Stimulated activated effector memory CD8-positive, alpha-beta T cell treated with anti-CD3 and anti-CD28 coated beads, Interleukin-12 subunit alpha, Interleukin-12 subunit beta, amount 100 ng/mL, for 72 hours (primary cell): Measurements from ENCODE around the gene EIF6.
A peak's percentile ranks its signal among the peaks of the same experiment; 100 is the strongest.

Experiments
- ATAC-seq: fragments of 150-1000 bp; cut with Tn5 transposase; 2 replicates; pipeline ENCODE4 v1.10.0; 2021
- DNase-seq, 2 donors: peaks; one replicate each; pipeline ENCODE4 v3.0.0; 2021 to 2022; ENCODE audit warnings: low spot score in 2 of 2
- H3K27ac Mint-ChIP-seq: one replicate; pipeline ENCODE4 v1.8.0; 2022; ENCODE audit warnings: mild to moderate bottlenecking, mixed read lengths
- H3K36me3 Mint-ChIP-seq: one replicate; pipeline ENCODE4 v1.8.0; 2022; ENCODE audit warnings: mild to moderate bottlenecking, mixed read lengths
- H3K4me1 Mint-ChIP-seq: one replicate; pipeline ENCODE4 v1.8.0; 2022; ENCODE audit warnings: mixed read lengths
- H3K4me3 Mint-ChIP-seq: one replicate; pipeline ENCODE4 v1.8.0; 2022; ENCODE audit warnings: mild to moderate bottlenecking, mixed read lengths
- H3K9me3 Mint-ChIP-seq: one replicate; pipeline ENCODE4 v1.8.0; 2022; ENCODE audit warnings: mixed read lengths

The EIF6 gene

DNA sequence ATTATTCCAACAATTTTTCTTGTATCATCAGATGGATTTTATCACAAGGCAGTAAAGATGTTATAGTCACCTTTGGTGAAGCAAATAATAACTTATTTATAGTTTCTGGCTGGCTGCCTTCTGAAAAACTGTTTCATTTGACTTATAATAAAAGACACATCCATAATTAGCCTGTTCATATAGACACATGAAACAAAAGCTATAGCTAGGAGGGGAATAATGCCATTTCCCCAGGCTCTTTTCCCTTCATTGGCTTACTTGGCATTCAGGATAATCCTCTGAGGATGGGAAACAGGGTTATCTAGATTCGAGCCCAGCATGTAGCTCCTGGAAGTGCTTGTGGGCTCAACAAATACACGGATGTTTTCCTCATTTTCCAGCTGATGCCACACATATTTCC, 40.6 kb downstream of the EIF6 start:
- no peak for DNase-seq
- no peaks in the 10 kb centered on the region for H3K36me3 Mint-ChIP-seq
- no peak for ATAC-seq
- H3K4me3 Mint-ChIP-seq = no peak overlapping the region
- H3K27ac Mint-ChIP-seq = no peak overlapping the region
- no peaks in the 10 kb centered on the region for H3K9me3 Mint-ChIP-seq
- peaks cover 13% of the 10 kb centered on the region for H3K4me1 Mint-ChIP-seq

DNA sequence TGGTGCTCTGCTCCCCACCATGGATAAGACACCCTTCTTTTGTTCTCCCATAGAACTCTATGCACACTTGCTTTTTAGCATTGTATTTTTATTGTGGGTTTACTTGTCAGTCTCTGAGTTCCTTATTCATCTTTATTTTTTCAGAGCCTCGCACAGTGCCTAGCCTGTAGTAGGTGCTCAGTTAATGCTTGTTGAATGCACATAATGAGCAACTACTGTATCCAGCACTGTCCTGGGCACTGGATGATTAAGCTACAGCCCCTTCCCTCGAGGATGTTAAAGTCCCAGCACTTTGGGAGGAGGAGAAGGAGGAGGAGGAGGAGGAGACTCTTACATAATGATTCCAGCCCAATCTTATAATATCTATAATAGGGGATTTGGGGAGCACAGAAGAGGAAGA, 41.3 kb downstream of the EIF6 start:
- no peak overlapping the region for H3K4me3 Mint-ChIP-seq
- no peak overlapping the region for H3K27ac Mint-ChIP-seq
- ATAC-seq (no peak), DNase-seq (no peak)
- no peaks in the 10 kb centered on the region for H3K9me3 Mint-ChIP-seq
- H3K4me1 Mint-ChIP-seq = peaks cover 13% of the 10 kb centered on the region
- H3K36me3 Mint-ChIP-seq = no peaks in the 10 kb centered on the region

- no peak for ATAC-seq
- Mint-ChIP-seq H3K4me1 (peaks cover 6% of the 10 kb centered on the region), H3K4me3 (no peak overlapping the region), H3K36me3 (no peaks in the 10 kb centered on the region), H3K9me3 (no peaks in the 10 kb centered on the region), H3K27ac (no peak overlapping the region)
- DNase-seq = no peak
These were observed 43.7 kb downstream of the EIF6 start for GRCh38 chr20:35240811-35241293.

- DNase-seq = no peak
- H3K4me1 Mint-ChIP-seq = peaks cover 6% of the 10 kb centered on the region
- ATAC-seq = no peak
- H3K36me3 Mint-ChIP-seq = no peaks in the 10 kb centered on the region
- no peaks in the 10 kb centered on the region for H3K9me3 Mint-ChIP-seq
- H3K4me3 Mint-ChIP-seq = no peak overlapping the region
- H3K27ac Mint-ChIP-seq = no peak overlapping the region
These were observed 44.3 kb downstream of the EIF6 start for GRCh38 chr20:35240083-35240810.

- ATAC-seq (no peak), DNase-seq (no peak)
- Mint-ChIP-seq H3K4me3 (no peak overlapping the region), H3K27ac (peak overlapping the region; percentile 2), H3K36me3 (no peaks in the 10 kb centered on the region), H3K9me3 (no peaks in the 10 kb centered on the region), H3K4me1 (peaks cover 6% of the 10 kb centered on the region)
These were observed 45.8 kb downstream of the EIF6 start for GRCh38 chr20:35238735-35239134.

DNA sequence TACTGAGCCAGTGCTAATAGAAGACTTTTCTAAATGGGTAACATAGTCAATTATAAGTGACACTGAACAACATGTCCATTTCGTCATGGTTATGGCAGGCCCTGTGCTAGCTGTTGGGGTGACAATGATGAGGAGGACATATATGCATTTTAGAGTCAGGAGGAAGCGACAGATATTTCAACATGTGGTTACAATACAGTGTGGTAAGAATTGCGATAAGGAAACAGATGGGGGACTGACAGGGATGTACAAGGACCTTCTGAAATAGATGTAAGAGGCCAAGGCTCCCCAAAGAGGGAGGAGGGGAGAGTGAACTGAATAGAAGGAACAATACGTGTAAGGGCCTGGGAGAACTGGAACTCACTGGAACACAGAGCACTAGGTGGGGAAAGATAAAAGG, 46.4 kb downstream of the EIF6 start:
- ATAC-seq (no peak), DNase-seq (no peak)
- H3K27ac Mint-ChIP-seq = peak overlapping the region; percentile 2
- H3K4me1 Mint-ChIP-seq = peaks cover 6% of the 10 kb centered on the region
- H3K4me3 Mint-ChIP-seq = no peak overlapping the region
- H3K9me3 Mint-ChIP-seq = no peaks in the 10 kb centered on the region
- no peaks in the 10 kb centered on the region for H3K36me3 Mint-ChIP-seq

DNA sequence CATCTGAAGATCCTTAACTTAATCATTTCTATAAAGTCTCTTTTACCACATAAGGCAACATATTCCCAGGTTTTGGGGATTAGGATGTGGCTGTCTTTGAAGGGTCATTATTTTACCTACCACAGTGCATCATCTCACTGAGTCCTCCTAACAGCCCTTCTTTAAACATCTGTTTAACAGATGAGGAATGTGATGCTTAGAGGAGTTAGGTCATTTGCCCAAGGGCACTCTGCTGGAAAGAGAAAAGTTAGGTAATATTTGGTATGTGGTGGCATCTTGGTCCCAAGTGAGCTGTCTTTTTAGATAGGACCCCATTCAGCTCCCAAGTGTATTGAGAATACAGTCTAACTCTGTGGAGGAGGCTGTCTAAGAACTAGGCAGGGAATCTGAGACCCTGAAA, 47.1 kb downstream of the EIF6 start:
- DNase-seq (no peak), ATAC-seq (no peak)
- H3K9me3 Mint-ChIP-seq = no peaks in the 10 kb centered on the region
- peaks cover 8% of the 10 kb centered on the region for H3K4me1 Mint-ChIP-seq
- no peak overlapping the region for H3K4me3 Mint-ChIP-seq
- H3K36me3 Mint-ChIP-seq = no peaks in the 10 kb centered on the region
- no peak overlapping the region for H3K27ac Mint-ChIP-seq

DNA sequence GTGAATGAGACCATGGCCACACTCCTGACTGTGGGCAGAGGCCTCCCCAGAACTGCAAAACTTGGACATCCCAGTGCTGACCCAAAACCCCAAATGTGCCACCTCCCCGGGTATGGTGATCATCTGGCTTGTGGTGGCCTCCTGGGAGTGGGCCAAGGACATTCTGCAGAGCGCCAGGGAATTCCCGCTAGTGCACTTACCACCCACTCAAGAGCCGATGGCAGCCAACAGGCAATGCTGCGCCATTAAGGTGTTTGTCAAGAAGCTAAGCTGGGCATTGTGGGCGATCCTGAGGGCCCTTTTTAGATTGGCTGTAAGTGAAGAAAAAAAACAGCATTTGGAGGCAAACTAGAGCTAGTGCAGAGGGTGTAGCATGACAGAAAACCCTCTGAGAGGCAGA, 48.7 kb downstream of the EIF6 start:
- no peak overlapping the region for H3K4me3 Mint-ChIP-seq
- peaks cover 11% of the 10 kb centered on the region for H3K4me1 Mint-ChIP-seq
- ATAC-seq = no peak
- DNase-seq = no peak
- no peaks in the 10 kb centered on the region for H3K9me3 Mint-ChIP-seq
- no peaks in the 10 kb centered on the region for H3K36me3 Mint-ChIP-seq
- no peak overlapping the region for H3K27ac Mint-ChIP-seq

- no peak for DNase-seq
- H3K9me3 Mint-ChIP-seq = no peaks in the 10 kb centered on the region
- no peaks in the 10 kb centered on the region for H3K36me3 Mint-ChIP-seq
- peaks cover 5% of the 10 kb centered on the region for H3K4me1 Mint-ChIP-seq
- no peak for ATAC-seq
- no peak overlapping the region for H3K4me3 Mint-ChIP-seq
- H3K27ac Mint-ChIP-seq = no peak overlapping the region
These were observed 52.0 kb downstream of the EIF6 start for GRCh38 chr20:35232575-35232974.
